ENCODE data around the gene LY6G6C.
A peak's percentile ranks its signal among the peaks of the same experiment; 100 is the strongest.

LY6G6C gene, protein sequence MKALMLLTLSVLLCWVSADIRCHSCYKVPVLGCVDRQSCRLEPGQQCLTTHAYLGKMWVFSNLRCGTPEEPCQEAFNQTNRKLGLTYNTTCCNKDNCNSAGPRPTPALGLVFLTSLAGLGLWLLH

DNA sequence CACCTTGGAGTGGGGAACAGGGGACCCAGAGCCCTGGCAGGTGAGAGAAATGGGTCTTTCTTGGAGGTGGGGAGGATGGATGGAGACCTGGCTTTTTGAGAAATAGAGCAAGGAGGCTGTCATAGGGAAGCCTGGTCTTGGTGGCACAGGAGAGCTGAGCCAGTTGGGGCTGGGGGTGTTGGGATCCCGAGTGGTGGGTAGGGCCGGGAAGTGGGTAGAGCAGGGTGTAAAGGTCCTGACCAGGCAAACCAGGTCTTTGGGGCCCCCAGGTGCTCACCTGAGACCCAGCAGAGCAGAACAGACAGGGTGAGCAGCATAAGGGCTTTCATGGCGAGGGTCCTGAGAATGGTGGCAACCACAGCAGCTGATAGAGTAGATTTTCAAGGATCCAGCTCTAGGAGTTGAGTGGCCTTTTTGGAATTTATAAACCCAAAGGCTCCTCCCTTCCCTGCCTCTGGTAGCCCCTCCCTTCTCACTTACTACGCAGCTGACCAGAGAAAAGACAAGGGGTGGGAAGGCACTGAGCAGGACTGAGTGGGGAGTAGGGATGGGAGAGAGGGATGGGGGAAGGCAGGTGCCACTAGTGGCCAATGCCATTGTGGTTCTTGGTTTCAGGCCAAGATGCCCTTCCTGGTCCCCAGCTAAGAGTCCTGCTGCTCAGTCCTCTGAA is at the start of gene LY6G6C:
Gene LY6G6C (minus strand): TSS at position 396 of the 670 bp plus-strand sequence. CDS start 67 bp downstream, at position 329.
- DNase-seq (ENCODE audit: low spot score), result no peak

DNA sequence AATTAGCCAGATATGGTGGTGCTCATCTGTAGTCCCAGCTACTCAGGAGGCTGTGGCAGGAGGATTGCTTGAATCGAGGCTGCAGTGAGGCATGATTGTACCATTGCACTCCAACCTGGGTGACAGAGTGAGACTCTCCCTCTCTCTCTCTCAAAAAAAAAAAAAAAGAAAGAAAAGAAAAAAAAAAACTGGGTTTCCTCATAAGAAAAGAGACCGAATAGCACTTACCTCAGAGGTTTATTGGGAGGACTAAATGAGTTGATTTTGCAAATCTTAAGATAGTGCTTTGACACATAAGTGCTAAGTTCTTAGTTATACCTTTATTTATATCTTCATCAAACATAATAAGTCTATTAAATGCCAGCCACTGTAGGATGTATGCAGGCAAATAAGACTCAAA is 49.3 kb upstream of the LY6G6C start:
- DNase-seq (ENCODE audit: low spot score), result no peak

DNA sequence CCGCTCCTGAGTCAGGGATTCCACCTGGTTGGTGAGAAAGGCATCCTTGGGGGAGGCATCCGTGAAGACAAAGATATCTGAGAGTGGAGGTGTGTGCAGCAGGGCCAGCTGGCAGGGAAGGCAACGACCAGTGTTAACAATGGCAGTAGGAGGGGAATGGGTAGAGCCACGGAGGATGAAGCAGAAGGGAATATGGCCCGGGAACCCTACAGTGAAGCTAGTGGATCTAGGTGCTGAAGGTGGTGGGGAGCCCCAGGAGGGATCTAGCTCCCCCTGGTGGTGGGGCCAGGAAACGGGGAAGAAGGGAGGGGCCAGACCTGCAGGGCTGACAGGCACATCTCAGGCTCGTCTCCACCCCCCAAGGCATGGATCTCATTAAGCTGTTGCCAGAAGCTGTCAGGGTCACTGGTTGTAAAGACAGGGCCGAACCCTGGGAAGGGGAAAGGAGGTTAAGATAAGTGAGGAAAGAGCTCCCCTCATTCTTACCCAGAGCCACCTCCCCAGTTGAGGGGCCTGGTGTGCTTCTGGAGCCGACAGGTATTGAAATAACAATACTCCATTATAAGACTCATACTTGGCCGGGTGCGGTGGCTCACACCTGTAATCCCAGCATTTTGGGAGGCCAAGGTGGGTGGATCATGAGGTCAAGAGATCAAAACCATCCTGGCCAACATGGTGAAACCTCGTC is 48.3 kb upstream of the LY6G6C start:
- peak; percentile 73 for DNase-seq (ENCODE audit: low spot score)

DNA sequence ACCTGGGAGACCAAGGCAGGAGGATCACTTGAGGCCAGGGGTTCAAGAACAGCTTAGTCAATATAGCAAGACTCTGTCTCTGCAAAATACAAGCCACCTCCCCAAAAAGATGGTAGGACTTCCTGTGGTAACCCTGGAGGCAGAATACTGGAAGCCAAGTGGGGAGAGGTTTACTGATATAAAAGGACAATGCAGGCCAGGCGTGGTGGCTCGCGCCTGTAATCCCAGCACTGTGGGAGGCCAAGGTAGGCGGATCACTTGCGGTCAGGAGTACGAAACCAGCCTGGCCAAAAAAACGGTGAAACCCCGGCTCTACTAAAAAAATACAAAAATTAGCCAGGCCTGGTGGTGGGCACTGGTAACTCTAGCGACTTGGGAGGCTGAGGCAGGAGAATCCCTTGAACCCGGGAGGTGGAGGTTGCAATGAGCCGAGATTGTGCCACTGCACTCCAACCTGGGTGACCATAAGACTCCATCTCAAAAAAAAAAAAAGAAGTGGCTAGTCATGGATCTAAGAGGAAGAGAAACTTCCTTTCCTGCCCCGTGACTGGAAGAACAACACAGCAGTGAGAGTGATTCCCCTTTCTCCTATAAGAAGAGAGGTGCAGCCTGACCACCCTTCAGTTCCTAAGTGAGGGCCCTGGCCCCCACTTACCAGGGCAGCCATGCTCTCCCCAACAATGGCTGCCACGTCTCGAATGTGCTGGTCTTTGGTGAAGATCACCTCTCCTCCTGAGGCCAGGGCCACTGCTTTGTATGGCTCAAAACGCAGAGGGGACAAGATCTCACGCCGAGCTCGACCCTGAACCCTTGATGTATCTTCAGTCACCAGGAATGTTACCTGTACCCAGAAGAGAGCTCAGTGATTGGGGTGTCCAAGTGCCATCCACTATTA is 47.1 kb upstream of the LY6G6C start:
- no peak for DNase-seq (ENCODE audit: low spot score)

DNA sequence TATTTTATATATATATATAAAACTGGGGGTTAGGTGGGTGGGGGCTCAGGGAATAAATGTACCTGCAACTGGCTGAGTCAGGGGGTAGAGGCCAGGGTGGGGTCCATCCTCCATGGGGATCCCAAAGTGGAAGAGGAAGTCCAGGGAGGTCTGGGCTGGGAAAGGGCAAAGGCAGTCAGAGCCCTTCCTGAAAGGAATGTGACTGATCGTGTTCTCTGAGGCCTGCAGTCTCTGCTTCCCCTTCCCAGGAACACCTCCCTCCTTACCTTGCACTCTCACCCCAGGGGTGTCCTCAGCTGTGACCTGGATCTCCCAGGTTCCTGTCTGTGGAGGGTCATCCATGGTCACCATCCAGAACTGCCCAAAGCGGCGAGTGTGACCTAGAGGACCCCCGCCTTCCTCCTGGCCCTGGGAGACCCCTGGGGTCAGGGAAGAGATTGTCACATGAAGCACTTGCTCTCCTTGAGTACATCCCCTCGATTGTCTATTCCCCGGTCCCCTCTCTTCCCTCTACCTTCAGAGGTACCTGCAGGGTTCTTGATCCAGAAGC is 45.6 kb upstream of the LY6G6C start:
- no peak for DNase-seq (ENCODE audit: low spot score)

DNA sequence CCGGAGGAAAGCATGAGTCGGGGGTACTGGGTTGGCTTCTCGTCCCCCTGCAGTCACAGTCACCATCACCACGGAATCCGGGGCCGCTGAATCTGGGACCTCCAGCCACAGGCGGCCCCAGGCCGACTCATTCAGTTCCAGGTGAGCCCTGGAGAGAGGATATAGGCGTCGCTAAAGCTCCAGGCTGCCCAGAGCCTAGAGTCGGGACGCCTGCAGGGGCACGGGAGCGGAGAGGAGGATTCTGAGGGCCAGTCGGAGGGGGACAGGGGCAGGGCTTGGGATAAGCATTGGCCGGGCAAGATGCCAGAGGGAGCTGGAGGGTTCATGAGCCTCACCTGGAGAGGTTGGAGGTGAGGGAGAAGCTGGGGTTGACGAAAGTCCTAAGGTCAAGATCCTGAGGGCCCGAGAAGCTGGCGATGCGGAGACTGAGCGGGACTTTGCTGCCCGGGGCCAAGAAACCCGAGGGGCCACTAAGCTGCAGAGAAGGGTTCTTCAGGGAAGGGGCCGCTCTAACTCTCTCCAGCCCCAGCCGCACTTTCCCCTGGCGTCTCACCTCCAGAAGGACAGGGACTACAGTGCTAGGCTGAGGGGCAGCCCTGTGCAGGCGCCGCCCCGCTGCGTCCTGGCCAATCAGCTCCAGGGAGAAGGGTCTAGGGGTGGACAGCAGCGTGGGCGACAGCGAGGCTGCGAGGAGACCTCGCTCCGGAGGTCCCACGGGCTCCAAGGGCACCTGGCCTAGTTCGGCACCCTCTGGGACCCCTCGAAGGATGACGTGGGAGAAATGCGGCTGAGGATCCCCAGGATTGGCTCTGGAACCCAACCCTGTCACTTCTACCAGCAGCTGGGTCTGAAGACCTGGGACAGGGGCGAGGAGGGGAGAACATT is 44.6 kb upstream of the LY6G6C start:
- DNase-seq (ENCODE audit: low spot score), result peak; percentile 66

DNA sequence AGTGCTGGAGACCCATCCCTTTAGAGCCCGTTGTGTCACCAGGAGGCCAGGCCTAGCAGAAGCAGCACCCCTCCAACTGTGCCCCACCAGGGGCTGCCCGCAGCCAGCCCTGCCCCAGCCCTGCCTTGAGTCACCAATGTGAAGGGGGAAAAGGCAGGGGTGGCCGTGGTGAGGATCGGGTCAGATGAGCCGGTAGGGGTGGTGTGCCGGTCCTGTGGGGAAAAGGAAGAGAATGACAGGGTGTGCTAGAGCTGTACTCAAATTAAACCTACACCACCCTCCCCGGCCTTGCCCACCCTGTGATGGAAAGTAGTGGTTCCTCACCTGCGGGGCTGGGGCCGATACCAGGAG is 44.0 kb upstream of the LY6G6C start:
- no peak for DNase-seq (ENCODE audit: low spot score)

DNA sequence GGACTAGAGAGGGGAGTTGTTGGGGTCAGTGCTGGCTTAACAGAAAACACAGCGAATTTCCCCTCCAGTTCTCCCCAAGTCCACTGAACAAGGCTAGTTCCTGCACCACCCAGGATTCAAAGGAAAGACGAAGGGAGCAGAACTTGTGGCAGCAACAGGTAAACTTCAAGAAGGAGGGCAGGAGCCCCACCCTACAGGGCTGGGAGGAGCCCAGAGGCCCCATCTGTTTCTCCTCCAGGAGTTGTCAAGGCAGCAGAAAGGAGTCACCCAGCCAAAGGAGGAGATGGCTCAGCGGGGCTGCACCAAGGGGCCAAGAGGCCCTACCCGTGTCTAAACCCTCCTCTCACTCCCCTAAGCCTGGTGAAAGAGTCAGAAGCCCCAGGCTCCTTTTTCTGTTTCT is 42.7 kb upstream of the LY6G6C start:
- no peak for DNase-seq (ENCODE audit: low spot score)

DNA sequence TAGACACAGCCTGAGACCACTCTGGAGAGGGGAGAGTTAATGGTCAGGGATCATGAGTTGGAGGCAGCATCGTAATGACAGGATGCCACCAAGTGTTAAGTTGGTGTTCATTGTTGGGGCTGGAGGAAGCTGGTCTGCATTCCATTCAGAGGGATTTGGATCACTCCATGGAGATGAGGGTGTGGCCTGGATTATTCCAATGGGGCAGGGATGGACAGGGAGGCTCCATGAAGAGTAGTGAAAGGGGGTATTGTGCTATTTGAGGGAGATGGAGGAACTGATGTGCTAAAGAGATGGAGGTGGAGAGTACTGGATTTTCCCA is 42.0 kb upstream of the LY6G6C start:
- DNase-seq (ENCODE audit: low spot score), result peak; percentile 79

DNA sequence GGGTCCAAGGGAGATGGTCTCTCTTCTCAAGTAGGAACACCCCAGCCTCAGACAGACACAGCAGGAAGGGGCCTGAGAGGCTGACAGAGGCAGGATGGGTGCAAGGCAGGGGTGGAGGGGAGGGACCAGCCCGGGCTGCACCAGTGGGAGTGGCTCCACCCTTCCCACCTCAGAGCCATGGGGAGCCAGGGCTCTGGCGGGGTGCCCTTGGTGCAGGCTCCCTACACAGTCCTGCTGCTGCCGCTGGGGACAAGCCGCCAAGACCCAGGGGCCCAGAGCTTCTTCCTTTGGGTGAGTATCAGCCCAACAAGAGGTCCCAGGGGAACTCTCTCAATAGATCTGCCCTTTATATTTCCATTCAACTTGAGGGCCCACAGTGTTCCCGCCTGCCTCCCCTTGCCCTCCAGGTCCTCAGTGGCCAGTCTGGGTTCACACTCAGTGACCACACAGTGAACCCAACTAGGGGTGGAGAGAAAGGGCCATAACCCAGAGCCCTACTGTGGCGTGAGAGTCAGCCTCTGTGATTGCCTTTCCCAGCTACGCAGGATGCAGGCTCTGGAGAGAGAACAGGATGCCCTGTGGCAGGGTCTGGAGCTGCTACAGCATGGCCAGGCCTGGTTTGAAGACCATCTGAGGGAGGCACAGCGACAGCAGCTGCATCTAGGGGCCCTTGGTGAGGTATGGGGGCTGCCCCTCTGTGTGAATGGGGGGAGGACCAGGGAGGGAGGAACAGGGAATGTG is 41.5 kb upstream of the LY6G6C start:
- no peak for DNase-seq (ENCODE audit: low spot score)

DNA sequence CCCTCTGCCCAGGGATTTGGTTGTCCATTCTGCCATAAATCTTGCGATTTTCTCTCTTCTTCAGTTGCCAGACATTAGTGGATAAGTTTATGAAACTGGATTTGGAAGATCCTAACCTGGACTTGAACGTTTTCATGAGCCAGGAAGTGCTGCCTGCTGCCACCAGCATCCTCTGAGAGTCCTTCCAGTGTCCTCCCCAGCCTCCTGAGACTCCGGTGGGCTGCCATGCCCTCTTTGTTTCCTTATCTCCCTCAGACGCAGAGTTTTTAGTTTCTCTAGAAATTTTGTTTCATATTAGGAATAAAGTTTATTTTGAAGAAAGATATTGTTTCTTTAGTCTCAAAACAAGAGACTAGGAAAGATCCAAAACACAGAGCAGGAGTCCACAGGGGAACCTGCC is 40.8 kb upstream of the LY6G6C start, which contains the start of gene SAPCD1:
Gene SAPCD1 (plus strand): TSS at position 301 of the 400 bp plus-strand sequence. CDS start 399 bp downstream, outside the sequence.
- no peak for DNase-seq (ENCODE audit: low spot score)

DNA sequence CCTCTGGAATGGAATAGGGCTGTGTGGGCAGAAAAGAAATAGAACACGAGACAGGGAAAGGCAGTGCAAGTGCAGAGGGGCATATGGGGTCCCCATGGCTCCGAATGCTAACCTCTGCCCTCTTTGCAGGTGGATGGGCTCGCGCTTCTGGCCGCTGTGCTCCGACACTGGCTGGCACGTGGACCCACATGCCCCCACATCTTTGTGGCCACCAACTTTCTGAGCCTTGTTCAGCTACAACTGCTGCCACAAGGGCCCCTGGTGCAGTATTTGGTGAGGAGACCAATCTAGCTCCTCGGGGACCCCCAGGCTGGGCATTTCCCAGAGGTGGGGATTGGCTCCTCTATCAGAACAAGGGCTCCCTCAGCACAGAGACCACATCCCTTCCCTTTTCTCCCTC is 39.8 kb upstream of the LY6G6C start:
- DNase-seq (ENCODE audit: low spot score), result no peak

DNA sequence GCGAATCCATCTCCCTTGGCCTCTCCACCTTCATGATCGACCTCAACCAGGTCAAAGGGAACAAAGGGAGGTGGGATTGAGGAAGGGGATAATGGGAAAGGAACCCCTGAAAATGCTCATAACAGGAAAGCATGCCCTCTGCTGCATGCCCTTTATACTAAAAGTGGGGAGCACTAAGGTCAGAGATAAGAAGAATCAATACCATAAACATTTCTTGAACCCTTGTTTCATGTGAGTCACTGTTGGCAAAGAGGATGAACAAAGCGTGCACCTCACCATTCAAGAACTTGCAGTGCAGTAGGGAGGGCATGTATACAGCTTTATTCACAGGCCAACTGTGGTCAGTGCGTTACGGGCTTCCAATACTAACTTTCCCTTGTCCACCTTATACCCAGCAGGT is 39.2 kb upstream of the LY6G6C start:
- no peak for DNase-seq (ENCODE audit: low spot score)

DNA sequence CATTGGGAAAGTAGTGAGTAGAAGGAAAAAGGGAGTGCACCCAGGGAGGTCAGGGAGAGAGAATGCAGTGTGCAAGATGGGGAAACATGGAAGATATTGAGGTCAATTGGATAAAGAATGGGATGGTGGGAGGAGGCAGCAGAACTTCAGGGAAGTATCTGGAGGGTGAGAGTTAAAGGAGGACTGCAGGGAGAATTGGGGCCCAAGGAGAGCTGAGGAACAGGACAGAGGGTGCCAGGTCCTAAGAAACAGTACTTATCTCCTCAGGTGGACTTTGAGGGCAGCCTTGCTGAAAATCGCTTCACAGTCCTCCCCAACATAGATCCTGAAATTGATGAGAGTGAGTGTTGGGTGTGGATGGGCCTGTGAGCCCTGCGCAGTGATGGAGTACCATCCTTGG is 36.7 kb upstream of the LY6G6C start:
- DNase-seq (ENCODE audit: low spot score), result no peak

DNA sequence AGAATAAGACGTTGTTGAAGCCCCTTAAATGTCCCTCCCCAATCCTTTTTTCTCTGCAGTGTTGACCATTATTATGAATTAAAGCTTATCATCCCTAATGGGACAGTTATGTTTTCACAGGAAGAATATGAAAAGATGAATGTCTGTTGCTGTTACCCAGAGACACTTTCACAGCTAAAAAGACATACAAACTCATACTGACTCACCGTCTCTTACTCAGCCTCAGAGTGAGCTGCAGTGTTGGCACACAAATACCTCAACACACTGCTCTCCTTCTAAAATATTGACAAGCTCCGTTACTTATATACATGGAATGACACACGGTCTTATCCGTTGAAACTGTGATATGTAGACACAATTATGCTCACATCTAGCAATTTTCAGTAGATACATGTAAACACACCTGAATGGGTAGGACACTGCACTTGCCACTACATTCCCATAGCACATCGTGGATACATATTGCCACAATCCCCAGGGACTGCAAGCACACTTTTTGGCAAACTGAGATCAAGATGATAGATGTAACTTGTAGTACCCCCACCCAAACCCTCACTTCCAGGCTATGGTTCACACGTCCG is 31.3 kb upstream of the LY6G6C start:
- DNase-seq (ENCODE audit: low spot score), result no peak

DNA sequence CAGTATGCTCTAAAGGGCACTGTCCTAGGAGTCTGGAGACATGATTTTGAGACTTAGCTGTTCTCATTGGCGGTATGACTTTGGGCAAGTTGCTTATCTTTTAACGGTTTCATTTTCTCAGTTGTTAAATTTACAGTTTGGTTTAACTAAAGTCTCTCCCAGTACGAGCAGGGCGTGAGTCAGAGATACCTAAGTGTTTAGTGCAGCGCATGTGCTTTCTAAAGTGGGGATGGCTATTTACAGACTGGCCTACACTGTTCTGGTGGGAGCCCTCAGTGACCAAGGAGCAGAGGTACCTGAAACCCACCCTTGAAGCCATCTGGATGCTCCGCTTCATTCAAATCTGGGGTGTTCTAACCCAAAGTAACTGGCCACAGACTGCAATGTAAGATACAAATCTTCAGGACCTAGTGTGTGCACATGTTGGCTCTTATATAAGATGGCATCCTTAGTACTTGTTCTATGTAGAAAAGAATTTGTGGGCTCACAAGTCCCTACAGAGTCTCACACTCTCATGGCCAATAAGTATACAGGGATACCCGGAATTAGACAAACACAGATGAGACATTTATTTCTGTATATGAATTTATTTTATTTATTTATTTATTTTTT is 29.0 kb upstream of the LY6G6C start:
- no peak for DNase-seq (ENCODE audit: low spot score)

DNA sequence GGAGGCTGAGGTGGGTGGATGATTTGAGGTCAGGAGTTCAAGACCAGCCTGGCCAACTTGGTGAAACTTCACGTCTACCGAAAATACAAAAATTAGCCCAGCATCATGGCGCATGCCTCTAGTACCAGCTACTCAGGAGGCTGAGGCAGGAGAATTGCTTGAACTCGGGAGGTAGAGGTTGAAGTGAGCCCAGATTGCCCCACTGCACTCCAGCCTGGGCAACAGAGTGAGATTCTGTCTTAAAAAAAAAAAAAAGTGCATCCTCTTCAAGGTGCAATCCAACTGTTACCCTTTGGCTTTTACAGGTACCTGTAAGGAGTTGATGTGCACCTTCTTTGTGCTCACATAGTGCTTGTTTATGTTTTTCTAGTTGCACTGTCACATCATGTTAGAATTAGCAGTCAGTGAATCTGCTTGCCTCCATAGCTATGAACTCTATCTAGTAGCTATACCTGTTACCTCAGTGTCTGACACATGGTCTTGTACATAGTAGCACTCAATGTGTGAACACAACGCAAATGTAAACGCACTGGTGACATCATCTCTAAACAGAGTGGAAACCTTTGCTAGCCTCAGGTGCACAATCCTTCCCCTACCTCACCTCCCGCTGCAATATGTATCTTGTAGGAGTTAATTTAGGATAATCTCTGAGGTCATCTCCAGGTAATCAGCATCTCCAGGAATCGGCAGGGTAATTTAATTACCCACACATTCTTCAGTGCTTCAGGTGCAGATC is 27.9 kb upstream of the LY6G6C start:
- no peak for DNase-seq (ENCODE audit: low spot score)

DNA sequence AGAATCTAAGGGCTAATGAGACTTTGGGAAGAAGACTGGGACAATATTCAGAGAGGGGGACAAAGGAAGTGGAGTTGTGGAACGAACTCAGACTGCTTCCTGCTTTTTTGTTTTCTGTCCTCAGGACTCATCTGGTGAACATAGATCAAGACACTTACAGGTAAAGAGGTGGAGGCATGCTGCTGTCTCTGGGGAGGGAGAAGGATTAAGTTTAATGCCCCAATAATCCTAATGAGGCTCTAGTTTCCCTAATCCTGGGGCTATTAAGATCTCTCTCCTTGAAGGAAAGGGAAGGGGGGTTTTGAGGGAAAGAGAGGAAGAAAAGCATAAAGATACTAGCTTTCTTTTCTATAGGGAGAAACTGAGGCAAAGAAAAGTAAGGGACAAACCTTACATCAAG is 22.9 kb upstream of the LY6G6C start:
- no peak for DNase-seq (ENCODE audit: low spot score)

DNA sequence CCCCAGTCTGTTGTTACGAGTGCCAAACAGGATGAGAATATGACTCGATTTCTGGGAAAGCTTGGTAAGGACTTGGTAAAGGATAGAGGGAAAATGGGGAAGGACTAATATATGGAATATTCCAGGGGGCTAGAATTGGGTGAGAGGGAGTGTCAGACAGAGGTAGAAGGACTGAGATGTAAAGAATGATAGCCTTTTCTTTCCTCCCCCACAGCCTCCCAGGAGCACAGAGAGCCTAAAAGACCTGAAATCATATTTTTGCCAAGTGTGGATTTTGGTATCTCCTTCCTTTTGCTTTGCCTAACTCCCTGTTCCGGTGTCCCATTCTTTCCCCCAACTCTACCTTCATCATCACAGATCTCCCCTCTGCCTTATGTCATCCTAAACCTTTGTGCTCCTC is 21.3 kb upstream of the LY6G6C start:
- no peak for DNase-seq (ENCODE audit: low spot score)
